GM12891 (cell line): ENCODE results near the gene PRKCA.

ENCODE experiments used
- PAX5 ChIP-seq: IDR thresholded peaks from 2 replicates; pipeline ENCODE4 v1.6.1; 2011; ENCODE audit warnings: low read length, moderate library complexity, mild to moderate bottlenecking; ENCODE audit not compliant: insufficient read depth, severe bottlenecking
- POLR2A ChIP-seq: IDR thresholded peaks from 2 replicates; pipeline ENCODE4 v1.6.1; 2011; ENCODE audit warnings: low read depth, low read length, control low read depth
- POLR2AphosphoS5 ChIP-seq: IDR thresholded peaks from 2 replicates; pipeline ENCODE4 v1.6.1; 2011; ENCODE audit warnings: low read depth, low read length, control low read depth
- POU2F2 ChIP-seq: IDR thresholded peaks from 2 replicates; pipeline ENCODE4 v1.6.1; 2011; ENCODE audit warnings: low read depth, mild to moderate bottlenecking, control low read depth, low read length, moderate library complexity
- SPI1 ChIP-seq: IDR thresholded peaks from 2 replicates; pipeline ENCODE4 v1.6.1; 2011; ENCODE audit warnings: low read depth, low read length, control low read depth
- TAF1 ChIP-seq: IDR thresholded peaks from 2 replicates; pipeline ENCODE4 v1.6.1; 2011; ENCODE audit warnings: low read depth, low read length, control low read depth

DNA sequence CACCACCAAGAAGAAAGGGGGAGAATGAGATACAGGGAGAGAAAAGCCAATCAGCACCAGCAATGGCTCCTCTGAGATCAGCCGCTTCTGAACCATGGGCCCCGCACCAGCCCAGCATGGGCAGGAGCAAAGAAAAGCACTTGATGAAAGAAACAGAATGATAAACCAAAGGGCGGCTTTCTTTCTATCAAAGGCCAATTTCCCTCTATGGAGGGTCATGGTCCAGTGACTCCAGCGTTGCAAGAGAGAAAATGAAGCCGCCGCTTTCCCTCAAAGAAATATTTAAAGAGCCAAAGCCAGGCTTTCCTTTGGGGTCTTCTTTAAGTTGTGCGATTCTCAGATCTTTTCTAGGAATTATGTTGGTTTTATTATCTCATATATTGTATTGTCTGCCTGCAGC lies 447.7 kb downstream of the PRKCA start:
- TF ChIP-seq POLR2A (no peak), TAF1 (no peak), POLR2AphosphoS5 (no peak), POU2F2 (no peak), SPI1 (no peak), PAX5 (no peak)
